Right renal cortex interstitium (tissue), 3 donors: Measurements from ENCODE around the gene FMNL2. TPM values are rescaled to one million over a fixed set of nuclear protein-coding genes. Genes with fewer than 3 reads are reported as not detected.

ENCODE experiments used
- DNase-seq, 3 donors: peaks; one replicate each; pipeline ENCODE4 v3.0.0-alpha.2; 2013; ENCODE audit warnings: low read depth in 3 of 3, low spot score in 2 of 3
- polyA plus RNA-seq, 3 donors: library from polyadenylated mRNA; unstranded; fragments of 120-200 nt; gene quantifications; one replicate each; pipeline ENCODE4 v1.2.1, GENCODE V29; 2013; ENCODE audit not compliant: insufficient read length in 3 of 3

FMNL2 gene
- polyA plus RNA-seq, 3 donors, result 83.8 to 107 (median 98.2) TPM

DNA sequence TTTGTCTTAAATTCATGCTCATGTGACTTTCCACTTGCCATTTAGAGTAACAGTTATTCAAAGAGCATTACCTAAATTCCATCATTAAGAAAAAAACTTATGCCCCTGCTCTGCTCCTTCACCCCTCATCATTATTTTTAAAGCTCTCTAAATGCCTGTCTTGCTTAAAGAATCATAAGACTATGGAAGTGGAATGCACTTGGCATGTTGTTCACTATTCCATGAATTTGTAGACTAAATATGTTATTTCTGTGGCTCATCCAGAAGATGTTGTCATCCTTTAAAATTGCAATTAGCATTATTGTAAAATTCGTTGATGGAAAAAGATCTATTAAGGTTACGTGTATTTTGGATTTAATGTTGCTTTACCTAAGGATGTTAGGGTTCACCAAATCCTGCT lies 61.8 kb downstream of the FMNL2 start:
- no peak for DNase-seq

DNA sequence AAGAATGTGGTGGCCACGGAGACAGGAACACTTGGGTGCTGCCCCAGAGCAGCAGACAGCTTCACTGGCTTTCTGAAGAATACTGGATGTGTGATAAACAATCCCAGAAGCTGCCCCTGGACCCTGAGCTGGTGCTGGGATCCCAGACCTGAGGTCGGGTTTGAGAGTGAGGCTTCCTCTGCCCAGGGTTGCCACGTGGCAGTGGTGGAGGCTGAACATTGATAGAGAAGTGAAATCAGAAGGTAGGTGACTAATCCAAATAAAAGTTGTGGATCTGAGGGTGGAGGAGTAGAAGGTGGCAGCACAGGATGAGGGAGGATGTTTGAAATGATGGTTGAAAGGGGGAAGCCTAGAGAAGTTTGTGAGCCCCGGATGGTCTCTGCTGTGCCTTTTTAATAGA lies 64.0 kb downstream of the FMNL2 start:
- no peak for DNase-seq

GRCh38 chr2:152400607-152401214 lies 65.7 kb downstream of the FMNL2 start:
- DNase-seq, result no peak

GRCh38 chr2:152402780-152403759 lies 68.1 kb downstream of the FMNL2 start:
- no peak for DNase-seq

DNA sequence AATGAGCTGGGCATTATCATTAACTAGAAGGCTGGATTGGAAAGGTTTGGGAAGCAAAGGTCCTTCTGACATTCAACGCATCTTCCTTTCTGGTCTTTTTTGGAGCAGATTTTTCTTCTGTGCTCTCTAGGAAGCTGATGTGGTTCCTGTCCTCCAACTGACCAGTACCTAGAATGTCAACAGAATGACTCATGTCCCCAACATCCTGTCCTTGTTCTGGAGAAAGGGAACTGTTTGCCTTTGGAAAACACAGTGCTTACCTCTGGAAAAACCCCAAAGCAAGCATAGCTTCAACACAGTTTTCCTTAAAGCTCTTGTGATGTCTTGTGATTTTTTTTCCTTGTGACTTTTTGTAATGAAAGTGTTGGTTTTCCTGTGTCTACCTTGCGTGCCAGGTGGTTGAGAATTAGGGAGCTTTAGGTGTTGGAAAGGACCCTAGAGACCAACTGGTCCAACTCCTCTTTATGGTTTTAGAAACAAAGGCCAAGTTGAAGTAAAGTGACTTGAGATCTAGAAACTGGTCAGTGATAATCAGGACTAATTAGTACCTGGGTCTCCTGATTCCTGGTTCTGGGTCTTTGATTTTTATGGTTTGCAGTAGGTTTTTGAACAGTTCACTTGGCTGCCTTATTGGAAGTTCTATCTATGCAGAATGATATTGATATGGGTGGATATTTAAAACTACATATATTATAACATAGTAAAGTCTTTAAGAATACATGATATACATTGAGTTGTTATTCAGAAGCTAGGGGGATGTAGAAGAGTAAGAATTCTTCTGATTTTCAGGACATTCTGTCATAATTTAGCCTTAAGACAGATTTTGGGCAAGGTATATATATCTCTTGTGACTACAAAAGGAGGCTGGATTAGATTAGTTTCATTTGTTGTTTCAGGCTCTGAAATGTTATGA lies 70.5 kb downstream of the FMNL2 start:
- DNase-seq, result no peak

GRCh38 chr2:152406119-152406835 lies 71.3 kb downstream of the FMNL2 start:
- no peak for DNase-seq

DNA sequence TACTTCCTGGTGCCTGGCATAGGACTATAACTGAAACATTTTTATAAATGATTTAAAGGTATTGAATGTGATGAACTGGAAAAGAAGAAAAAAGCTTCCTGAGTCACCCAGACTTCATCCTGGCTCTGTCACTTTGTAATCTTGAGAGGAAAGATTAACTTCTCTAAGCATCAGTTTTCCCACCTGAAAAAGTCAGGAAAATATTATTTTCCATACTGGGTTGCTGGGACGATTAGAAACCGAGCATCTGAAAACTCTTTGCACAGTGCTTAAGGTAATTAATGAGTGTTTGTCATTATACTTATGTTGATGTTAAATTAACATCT lies 71.8 kb downstream of the FMNL2 start:
- DNase-seq, result no peak

DNA sequence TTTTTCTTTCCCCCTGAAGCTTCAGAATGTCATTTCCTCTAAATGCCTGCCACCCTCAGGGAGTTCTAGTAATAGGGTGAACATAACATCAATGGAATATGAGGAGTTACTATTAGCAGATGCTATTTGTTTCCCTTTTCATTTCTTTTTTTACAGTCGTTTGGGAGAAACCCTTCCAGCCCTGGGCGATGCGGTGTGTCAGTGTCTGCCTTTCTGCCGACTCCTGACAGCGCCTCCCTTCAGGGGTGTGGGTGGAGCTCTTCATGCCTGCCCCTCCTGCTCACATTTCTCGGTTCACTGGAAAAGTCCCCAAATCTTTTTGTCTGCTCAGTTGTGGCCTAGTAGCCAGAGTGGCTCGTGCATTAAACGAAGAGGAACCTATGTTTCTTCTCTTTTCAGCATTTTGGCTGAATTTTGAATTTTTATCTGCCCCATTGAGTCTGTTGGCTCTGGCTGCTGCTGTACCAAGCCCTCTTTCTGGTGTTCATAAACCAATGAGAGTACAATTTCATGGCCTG lies 72.3 kb downstream of the FMNL2 start:
- no peak for DNase-seq

DNA sequence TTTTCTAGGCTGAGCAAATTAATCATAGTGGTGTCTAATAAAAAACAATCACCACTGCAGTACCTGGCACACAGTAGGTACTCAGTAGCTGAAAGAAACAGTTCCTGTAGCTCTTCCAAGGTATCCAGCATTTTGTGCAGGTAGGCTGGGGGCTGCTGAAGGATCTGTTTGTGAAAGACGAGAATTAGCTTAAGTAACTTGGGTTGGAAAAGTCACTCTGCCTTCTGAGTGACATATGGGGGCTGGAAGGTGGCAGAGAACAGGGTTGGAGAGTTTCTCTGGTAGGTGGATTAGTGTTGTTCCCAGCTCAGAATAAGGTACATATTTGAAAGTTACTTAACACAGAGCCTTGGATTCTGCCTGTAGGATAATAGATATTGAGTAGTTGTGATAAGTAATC lies 72.8 kb downstream of the FMNL2 start:
- no peak for DNase-seq

DNA sequence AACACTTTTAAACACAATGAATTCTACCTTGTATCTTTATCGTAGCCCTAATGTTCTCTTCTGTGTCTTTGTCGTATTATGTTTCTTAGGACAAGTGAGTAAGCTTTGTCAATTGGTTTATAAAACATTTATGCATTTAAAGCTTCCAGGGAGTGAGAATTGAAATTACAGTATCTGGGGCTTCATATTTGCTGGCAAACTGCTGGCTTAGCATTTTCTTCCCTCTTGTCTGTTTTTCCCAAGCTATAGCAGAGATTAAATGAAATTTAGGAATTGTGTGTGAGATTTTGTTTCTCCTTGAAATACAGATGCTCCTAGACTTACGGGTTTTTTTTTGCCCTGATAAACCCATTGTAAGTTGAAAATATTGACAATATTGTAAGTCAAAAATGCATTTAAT lies 73.3 kb downstream of the FMNL2 start:
- no peak for DNase-seq

DNA sequence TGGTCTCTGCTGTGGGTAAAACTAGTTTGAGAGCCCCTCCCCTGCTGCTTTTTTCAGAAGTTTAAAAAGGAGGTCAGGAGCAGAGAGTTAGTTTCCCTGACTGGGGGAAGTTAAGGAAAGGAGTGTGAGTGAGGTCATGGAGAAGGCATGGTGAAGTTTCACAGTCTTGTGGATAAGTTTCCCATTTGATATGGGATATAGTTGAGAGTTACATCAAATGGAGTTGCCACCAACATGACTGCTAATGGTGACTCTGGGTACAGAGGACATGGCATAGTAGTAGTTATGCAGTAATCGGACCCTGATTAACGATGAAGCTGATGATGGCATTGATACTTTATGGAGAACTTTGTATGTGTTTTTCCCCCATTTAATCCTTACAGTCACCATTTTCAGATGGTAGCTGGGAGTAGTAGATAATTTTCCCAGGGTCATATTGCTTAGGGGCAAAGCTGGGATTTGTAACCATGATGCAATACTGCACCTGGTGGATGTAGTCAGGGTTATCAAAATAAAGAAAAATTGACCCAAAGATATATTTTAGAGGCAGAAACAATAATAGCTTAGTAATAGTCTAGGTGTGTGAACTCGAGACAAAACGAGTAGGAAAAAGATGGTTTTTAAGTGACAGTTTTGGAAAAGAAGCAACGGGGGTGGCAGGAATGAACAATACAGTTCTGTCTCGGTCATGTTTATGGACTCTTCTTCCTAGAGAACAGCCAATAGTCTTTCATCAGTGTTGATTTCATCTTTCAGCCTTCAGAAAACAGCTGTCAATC lies 74.6 kb downstream of the FMNL2 start:
- DNase-seq, result no peak

- no peak for DNase-seq
These were observed 75.2 kb downstream of the FMNL2 start for GRCh38 chr2:152410165-152410597.

DNA sequence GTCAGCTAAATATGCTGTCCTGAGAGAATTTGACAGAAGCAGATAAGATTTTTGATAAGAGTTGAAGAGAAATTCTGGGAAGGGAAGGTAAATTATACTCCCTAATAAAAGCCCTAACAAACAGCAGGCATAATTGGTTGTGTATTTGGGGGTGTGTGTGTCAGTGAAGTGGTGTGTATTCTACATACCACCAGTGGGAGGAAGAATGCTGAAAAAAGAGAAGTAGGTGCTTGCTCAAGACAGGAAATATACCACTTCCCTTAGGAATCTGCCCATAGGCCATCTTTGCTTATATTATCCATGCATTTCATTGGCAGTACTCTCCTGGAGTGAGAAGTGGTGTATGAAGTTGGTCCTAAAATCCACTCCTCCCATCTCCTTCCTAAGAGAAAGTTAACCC lies 76.2 kb downstream of the FMNL2 start:
- DNase-seq, result no peak

DNA sequence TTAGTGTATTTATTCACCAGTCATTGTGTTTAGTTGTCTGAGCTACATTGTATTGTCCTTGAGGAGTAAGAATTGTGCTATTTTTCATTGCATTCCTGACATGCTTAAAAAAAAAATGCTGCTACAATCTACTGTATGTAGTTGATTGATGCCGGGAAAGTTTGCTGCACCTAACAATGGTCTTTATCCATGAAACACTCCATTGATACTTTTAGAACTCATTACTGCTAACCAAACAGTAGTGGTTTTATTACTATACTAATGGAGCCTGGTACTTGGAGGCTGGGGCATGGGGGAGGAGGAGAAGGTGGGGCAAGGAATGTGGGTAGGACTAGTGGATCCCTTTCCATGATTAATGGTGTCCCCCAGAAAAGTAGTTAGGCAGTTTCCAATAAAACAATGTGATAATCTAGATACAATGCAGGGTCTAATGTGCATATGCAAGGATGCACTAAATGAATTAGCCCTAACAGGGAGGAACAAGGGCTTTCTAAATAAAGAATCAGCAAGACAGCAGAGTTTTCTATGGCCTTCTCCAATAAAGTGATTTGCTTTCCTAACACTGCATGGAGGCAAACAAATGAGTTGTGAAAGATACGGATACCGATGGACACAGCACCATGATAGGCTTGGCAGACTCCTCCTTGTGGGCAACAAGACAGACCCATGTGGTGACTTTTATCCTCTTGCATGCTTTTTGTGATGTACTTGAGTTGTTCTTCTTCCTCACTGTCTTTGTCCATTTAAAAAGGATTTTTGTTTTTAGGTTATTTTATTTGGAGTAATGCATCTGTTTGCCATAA lies 78.5 kb downstream of the FMNL2 start:
- DNase-seq, result no peak

GRCh38 chr2:152415231-152415642 lies 80.3 kb downstream of the FMNL2 start:
- DNase-seq, result no peak

GRCh38 chr2:152415796-152416195 lies 80.8 kb downstream of the FMNL2 start:
- DNase-seq, result no peak

- no peak for DNase-seq
These were observed 83.7 kb downstream of the FMNL2 start for GRCh38 chr2:152418688-152419087.

DNA sequence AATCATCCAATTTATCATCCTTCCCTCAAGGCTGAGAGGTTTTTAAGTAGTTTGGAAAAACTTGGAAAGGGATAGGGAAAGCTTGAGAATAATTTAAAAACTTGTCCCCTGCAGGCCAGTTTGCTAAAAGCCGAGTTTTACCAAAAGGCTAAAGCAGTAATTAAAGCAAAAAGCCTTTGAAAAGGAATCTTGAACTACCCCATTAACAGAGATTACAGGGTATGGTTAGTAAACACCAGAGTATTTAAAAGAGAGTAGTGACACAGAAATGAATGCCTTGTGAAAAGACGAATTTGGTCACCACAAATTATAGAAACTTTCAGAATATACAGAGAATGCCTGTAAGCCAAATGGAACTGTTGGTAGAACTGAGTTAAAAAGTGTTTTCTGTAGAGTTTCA lies 85.0 kb downstream of the FMNL2 start:
- no peak for DNase-seq

GRCh38 chr2:152420363-152420762 lies 85.4 kb downstream of the FMNL2 start:
- DNase-seq, result no peak
